NB4 (cell line): ENCODE data around the gene PDE9A.
"Not testable (repeated sequence)": the region's sequence is repeated elsewhere in the genome, so short reads cannot be mapped to it uniquely, and the experiment has no call there.

ENCODE experiments used
- DNase-seq: peaks from one replicate; pipeline ENCODE4 v3.0.0; 2010; ENCODE audit warnings: low read depth
- H3K4me3 ChIP-seq: one replicate; pipeline ENCODE4 v1.5.1; 2011; ENCODE audit warnings: mild to moderate bottlenecking, low read depth, low read length, moderate library complexity
- CTCF ChIP-seq: IDR thresholded peaks from one replicate; pipeline ENCODE4 v1.5.1; 2012; ENCODE audit warnings: low read depth, low read length
- MYC ChIP-seq: IDR thresholded peaks from 2 replicates; pipeline ENCODE4 v1.6.1; 2011; ENCODE audit warnings: low read depth, low read length
- POLR2A ChIP-seq: IDR thresholded peaks from 2 replicates; pipeline ENCODE4 v1.6.1; 2011; ENCODE audit warnings: mild to moderate bottlenecking; ENCODE audit not compliant: insufficient read length; ENCODE audit errors: extremely low read depth
- TF ChIP-seq, protein P1 (sequence below): IDR thresholded peaks from 2 replicates; pipeline ENCODE4 v1.6.1; 2011; ENCODE audit warnings: low read depth, low read length

The PDE9A gene

GRCh38 chr21:42706765-42707164 is 53.3 kb downstream of the PDE9A start:
- no peak for TF ChIP-seq POLR2A
- TF ChIP-seq, protein P1, sequence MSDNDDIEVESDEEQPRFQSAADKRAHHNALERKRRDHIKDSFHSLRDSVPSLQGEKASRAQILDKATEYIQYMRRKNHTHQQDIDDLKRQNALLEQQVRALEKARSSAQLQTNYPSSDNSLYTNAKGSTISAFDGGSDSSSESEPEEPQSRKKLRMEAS: no peak
- TF ChIP-seq MYC: no peak
- no peak for TF ChIP-seq CTCF
- DNase-seq: no peak
- no peak overlapping the region for H3K4me3 ChIP-seq

GRCh38 chr21:42707207-42707830 is 53.9 kb downstream of the PDE9A start:
- H3K4me3 ChIP-seq: no peak overlapping the region
- TF ChIP-seq, protein P1: no peak
- TF ChIP-seq POLR2A: no peak
- no peak for TF ChIP-seq MYC
- no peak for TF ChIP-seq CTCF
- no peak for DNase-seq

DNA sequence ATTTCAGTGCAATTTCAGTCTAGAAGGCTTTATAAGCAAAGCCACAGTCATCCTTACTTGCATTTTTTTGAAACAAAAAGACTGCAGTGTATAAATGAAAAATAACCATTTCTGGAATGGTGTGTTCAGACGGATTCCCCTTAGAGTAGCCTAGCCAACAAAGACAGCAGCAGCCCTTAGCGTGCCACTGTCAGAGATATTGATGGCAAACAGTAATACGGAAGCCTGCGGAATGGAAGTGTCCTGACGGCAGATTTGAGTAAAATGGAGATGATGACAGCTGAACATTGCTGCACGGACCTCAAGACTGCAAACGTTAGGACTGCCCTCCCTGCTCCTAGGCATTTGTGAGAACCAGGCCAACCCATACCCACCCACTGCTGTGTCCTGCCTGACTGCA is 54.7 kb downstream of the PDE9A start:
- H3K4me3 ChIP-seq: no peak overlapping the region
- no peak for TF ChIP-seq POLR2A
- TF ChIP-seq, protein P1: no peak
- DNase-seq: no peak

DNA sequence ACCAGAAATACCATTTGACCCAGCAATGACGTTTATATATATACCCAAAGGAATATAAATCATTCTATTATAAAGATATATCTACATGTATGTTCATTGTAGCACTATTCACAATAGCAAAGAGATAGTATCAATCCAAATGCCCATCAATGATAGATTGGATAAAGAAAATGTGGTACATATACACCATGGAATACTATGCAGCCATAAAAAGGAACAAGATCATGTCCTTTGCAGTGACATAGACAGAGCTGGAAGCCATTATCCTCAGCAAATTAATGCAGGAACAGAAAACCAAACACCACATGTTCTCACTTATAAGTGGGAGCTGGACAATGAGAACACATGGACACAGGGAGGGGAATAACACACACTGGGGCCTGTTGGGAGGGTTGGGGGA is 55.5 kb downstream of the PDE9A start:
- DNase-seq, H3K4me3 ChIP-seq: not testable (repeated sequence)

DNA sequence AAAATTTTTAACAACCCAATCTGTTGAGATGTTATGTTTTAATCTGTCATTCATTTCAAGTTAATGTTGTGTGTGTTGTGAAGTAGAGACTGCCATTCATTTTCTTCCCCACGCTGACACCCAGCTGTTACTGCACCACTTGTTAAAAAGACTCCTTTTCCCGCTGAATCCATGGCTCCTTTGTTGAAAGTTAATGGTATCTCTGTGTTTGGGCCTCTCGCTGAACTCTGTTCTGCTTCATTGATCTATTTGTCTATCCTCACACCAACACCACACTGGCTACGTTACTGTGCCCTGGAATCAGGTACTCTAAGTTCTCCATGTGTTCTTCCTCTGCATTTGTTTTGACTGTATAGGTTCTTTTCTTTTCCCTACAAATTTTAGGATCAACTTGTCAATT is 58.2 kb downstream of the PDE9A start:
- DNase-seq: no peak
- H3K4me3 ChIP-seq: no peak overlapping the region
- TF ChIP-seq MYC: no peak
- no peak for TF ChIP-seq POLR2A

GRCh38 chr21:42715427-42715826 is 62.0 kb downstream of the PDE9A start:
- DNase-seq, H3K4me3 ChIP-seq: not testable (repeated sequence)

DNA sequence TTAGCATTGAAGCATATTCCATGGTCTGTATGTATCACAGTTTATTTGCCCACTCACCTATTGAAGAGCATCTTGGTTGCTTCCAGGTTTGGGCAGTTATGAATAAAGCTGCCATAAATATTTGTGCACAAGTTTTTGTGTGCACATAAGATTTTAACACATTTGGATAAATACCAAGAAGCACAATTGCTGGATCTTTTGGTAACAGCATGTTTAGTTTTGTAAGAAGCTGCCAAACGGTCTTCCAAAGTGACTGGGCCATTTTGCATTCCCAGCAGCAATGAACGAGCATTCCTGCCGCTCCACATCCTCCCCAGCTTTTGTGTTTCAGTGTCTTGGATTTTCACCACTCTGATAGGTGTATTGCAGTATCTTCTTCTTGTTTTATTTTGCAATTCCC is 62.7 kb downstream of the PDE9A start:
- no peak overlapping the region for H3K4me3 ChIP-seq
- DNase-seq: no peak
- TF ChIP-seq, protein P1: no peak
- TF ChIP-seq MYC (no peak), CTCF (no peak), POLR2A (no peak)

DNA sequence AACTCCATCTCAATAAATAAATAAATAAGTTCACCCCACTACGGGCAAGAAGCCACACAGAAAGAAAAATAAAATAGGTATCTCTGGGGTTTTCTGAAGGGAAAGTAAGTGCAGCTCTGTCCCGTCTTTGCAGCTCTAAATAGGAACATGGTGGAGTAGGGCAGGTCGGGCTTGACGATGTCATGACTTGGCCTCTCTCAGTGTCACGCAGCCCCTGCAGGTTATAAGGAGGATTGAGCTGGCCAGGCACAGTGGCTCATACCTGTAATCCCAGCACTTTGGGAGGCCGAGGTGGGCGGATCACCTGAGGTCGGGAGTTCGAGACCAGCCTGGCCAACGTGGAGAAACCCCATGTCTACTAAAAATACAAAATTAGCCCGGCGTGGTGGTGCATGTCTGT is 67.1 kb downstream of the PDE9A start:
- DNase-seq, H3K4me3 ChIP-seq: not testable (repeated sequence)

DNA sequence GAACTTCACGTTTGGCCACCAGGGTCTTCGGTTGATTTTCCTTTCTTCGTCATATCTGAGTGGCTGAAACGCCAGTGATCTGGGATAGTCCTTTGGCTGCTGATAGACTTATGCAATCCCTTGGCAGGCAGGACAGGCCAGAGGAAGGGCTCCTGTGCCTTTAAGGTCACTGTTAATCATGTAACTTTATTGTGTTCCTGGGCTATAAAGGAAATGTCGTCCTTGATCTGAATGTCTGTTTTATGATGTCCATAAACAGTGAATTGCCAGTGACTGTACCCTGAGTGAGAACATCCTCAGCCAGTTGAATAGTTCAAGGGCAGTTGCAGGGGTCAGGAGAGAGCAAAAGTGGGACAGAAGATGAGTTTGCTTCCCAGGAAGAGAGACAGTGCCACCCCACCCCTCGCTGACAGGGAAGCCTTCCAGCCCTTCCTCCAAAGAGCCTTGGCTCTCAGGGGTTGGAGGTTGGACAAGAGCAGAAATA is 68.0 kb downstream of the PDE9A start:
- no peak for TF ChIP-seq POLR2A
- TF ChIP-seq, protein P1: no peak
- TF ChIP-seq MYC: no peak
- TF ChIP-seq CTCF: no peak
- no peak for DNase-seq
- H3K4me3 ChIP-seq: no peak overlapping the region
